H1 (cell line): ENCODE measurements around the gene CSKMT. TPM values are rescaled to one million over a fixed set of nuclear protein-coding genes. Genes with fewer than 3 reads are reported as not detected.

Source experiments
- ATF3 ChIP-seq: IDR thresholded peaks from 2 replicates; pipeline ENCODE4 v1.6.1; 2011; ENCODE audit warnings: low read depth, mild to moderate bottlenecking, low read length; ENCODE audit not compliant: insufficient read depth
- BRCA1 ChIP-seq: IDR thresholded peaks from 2 replicates; pipeline ENCODE4 v1.6.1; 2012; ENCODE audit warnings: low read depth, low read length, improper control_type of control experiment
- CHD2 ChIP-seq: IDR thresholded peaks from 2 replicates; pipeline ENCODE4 v1.6.1; 2012; ENCODE audit warnings: low read length, improper control_type of control experiment
- E2F6 ChIP-seq: IDR thresholded peaks from 2 replicates; pipeline ENCODE4 v1.6.1; 2012; ENCODE audit warnings: inconsistent platforms
- EGR1 ChIP-seq: IDR thresholded peaks from 2 replicates; pipeline ENCODE4 v1.6.1; 2011; ENCODE audit warnings: low read depth, low read length, borderline replicate concordance
- EP300 ChIP-seq, 2 experiments: IDR thresholded peaks; 1 replicate in 1 of 2; 2 replicates in 1 of 2; pipeline ENCODE4 v1.6.1; 2011 to 2012; ENCODE audit warnings: low read depth in 2 of 2, low read length in 2 of 2, mild to moderate bottlenecking in 2 of 2, borderline replicate concordance in 1 of 2, inconsistent platforms in 1 of 2, moderate library complexity in 1 of 2
- GABPA ChIP-seq: IDR thresholded peaks from 2 replicates; pipeline ENCODE4 v1.6.1; 2011; ENCODE audit warnings: mild to moderate bottlenecking, low read length, moderate library complexity, borderline replicate concordance; ENCODE audit not compliant: insufficient read depth
- GTF2F1 ChIP-seq: IDR thresholded peaks from 2 replicates; pipeline ENCODE4 v1.6.1; 2012; ENCODE audit warnings: low read depth, low read length, improper control_type of control experiment, borderline replicate concordance
- JUND ChIP-seq: IDR thresholded peaks from 2 replicates; pipeline ENCODE4 v1.6.1; 2011; ENCODE audit warnings: mild to moderate bottlenecking, improper control_type of control experiment, low read length
- KDM4A ChIP-seq: IDR thresholded peaks from one replicate; pipeline ENCODE4 v1.7.1; 2012; ENCODE audit warnings: low read depth, mild to moderate bottlenecking, moderate library complexity, low read length, inconsistent platforms; ENCODE audit not compliant: severe bottlenecking
- KDM5A ChIP-seq: fragments of 200-600 bp; IDR thresholded peaks from 2 replicates; pipeline ENCODE4 v1.7.1; 2012; ENCODE audit warnings: mild to moderate bottlenecking, low read length, inconsistent platforms, mixed read lengths
- POLR2A ChIP-seq, 2 experiments: IDR thresholded peaks; 1 replicate in 1 of 2; 2 replicates in 1 of 2; pipeline ENCODE4 v1.6.1; 2011; ENCODE audit warnings: low read depth in 2 of 2, low read length in 2 of 2, mild to moderate bottlenecking in 2 of 2; ENCODE audit errors: control extremely low read depth in 1 of 2
- RBBP5 ChIP-seq: IDR thresholded peaks from 2 replicates; pipeline ENCODE4 v1.7.1; 2012; ENCODE audit warnings: low read depth, mild to moderate bottlenecking, inconsistent platforms, low read length, moderate library complexity, borderline replicate concordance
- SAP30 ChIP-seq: fragments of 300-600 bp; sonication (generic); IDR thresholded peaks from 2 replicates; pipeline ENCODE4 v1.7.1; 2012; ENCODE audit warnings: low read length, moderate library complexity, mild to moderate bottlenecking, inconsistent platforms; ENCODE audit not compliant: insufficient read depth, insufficient replicate concordance
- SIN3A ChIP-seq, 2 experiments: IDR thresholded peaks in 1 of 2; conservative IDR thresholded peaks in 1 of 2; 2 replicates each; pipeline ENCODE4 v1.6.1; 2011 to 2012; ENCODE audit warnings: low read length in 2 of 2, improper control_type of control experiment in 1 of 2, low read depth in 1 of 2, mild to moderate bottlenecking in 1 of 2
- SP1 ChIP-seq: IDR thresholded peaks from 2 replicates; pipeline ENCODE4 v1.6.1; 2011; ENCODE audit warnings: low read depth, low read length
- SUZ12 ChIP-seq: fragments of 200-600 bp; sonication (generic); IDR thresholded peaks from 2 replicates; pipeline ENCODE4 v1.6.1; 2012; ENCODE audit warnings: mild to moderate bottlenecking, inconsistent platforms, low read length, moderate library complexity, mixed read lengths
- TAF1 ChIP-seq: IDR thresholded peaks from 2 replicates; pipeline ENCODE4 v1.6.1; 2011; ENCODE audit warnings: mild to moderate bottlenecking, low read depth, low read length
- USF2 ChIP-seq: IDR thresholded peaks from 2 replicates; pipeline ENCODE4 v1.6.1; 2011; ENCODE audit warnings: low read length, improper control_type of control experiment
- YY1 ChIP-seq: IDR thresholded peaks from 2 replicates; pipeline ENCODE4 v1.6.1; 2011; ENCODE audit warnings: low read depth, mild to moderate bottlenecking, low read length
- polyA plus RNA-seq, 7 experiments: library from polyadenylated mRNA; depleted of rRNA in 3 of 7; stranded (reverse) in 5 of 7; unstranded in 2 of 7; fragments of >200 nt in 5 of 7; fragments of 200-250 nt in 2 of 7; gene quantifications; 1 replicate in 5 of 7; 2 replicates in 1 of 7; 4 replicates in 1 of 7; pipeline versions ENCODE4 v1.2.1 to v1.2.3, GENCODE V29; 2011 to 2013; ENCODE audit warnings: missing spikeins in 2 of 7, mixed read lengths in 2 of 7
- total RNA-seq: library from RNA; stranded (reverse); fragmentation: NEBNext Ultra II Directional; extraction: Animal tissue kit (Norgen Biotek cat#: 25700); gene quantifications from 2 replicates; pipeline ENCODE4 v1.2.1, GENCODE V29; 2021

CSKMT gene
- total and polyA plus RNA-seq, 2 of the 8 experiments (the other 6 are each of a cell fraction or from before 2014, with no cell fraction given), result 12.0 to 66.1 TPM

GRCh38 chr11:62678770-62679696 is 13.9 kb downstream of the CSKMT start, which contains the start of gene UBXN1 (continued):
- no peak for TF ChIP-seq BRCA1
- no peak for TF ChIP-seq SUZ12
- TF ChIP-seq RBBP5, result peak; percentile 63; the same call in 1 of the 2 replicates
- peak; percentile 73 for TF ChIP-seq E2F6
- TF ChIP-seq USF2, result peak; percentile 95
- no peak for TF ChIP-seq SP1
- peak; percentile 26 to 79 for TF ChIP-seq POLR2A (IDR thresholded peaks at IDR 0.05; ENCODE audit: control extremely low read depth in 1 of 2, low read depth in 2 of 2, low read length in 2 of 2)
- TF ChIP-seq SAP30, result peak; percentile 34
- TF ChIP-seq JUND, result 0 out of 2 replicates have a peak, but pooled peaks have one; percentile 12
- TF ChIP-seq SIN3A (conservative IDR thresholded peaks at IDR 0.05 in 1 of 2, IDR thresholded peaks at IDR 0.05 in 1 of 2; ENCODE audit: low read depth in 1 of 2, low read length in 2 of 2), result peak; percentile 80 to 92; a peak in 3 of 4 replicates
- TF ChIP-seq ATF3, result peak; percentile 88
- TF ChIP-seq KDM4A, result peak; percentile 67
- peak; percentile 80 for TF ChIP-seq EGR1
- peak; percentile 80 for TF ChIP-seq TAF1
- TF ChIP-seq KDM5A, result peak; percentile 62; the same call in 1 of the 2 replicates
- peak; percentile 52; the same call in 1 of the 2 replicates for TF ChIP-seq YY1
- TF ChIP-seq CHD2, result no peak
- peak; percentile 82; the same call in 1 of the 2 replicates for TF ChIP-seq GABPA
- 0 out of 2 replicates have a peak, but pooled peaks have one; percentile 26 for TF ChIP-seq GTF2F1
- TF ChIP-seq EP300 (IDR thresholded peaks at IDR 0.05; ENCODE audit: borderline replicate concordance in 1 of 2, low read depth in 2 of 2, low read length in 2 of 2), result no peak
